MCF 10A (cell line): ENCODE results near the gene C12orf54. TPM values are rescaled to one million over a fixed set of nuclear protein-coding genes. Genes with fewer than 3 reads are reported as not detected.
"Not testable (repeated sequence)": the region's sequence is repeated elsewhere in the genome, so short reads cannot be mapped to it uniquely, and the experiment has no call there.

Source experiments
- BruUV-seq: library from RNA; stranded (reverse); fragments of 400-500 nt; replicated peaks from 2 replicates; lab custom pipeline; 2021; lab: Mats Ljungman, UMichigan
- CTCF ChIA-PET: fragments of 300-600 bp; sonication (Branson Sonifier 250); formaldehyde crosslinking; extraction: SDS; loops from one replicate; lab custom pipeline; 2021; ENCODE audit warnings: antibody characterized with exemption, inconsistent platforms; lab: Yijun Ruan, JAX
- POLR2A ChIA-PET: fragments of 300-600, 350-650 bp; sonication (Branson Sonifier 250); formaldehyde crosslinking; extraction: SDS; loops from one replicate; lab custom pipeline; 2020; ENCODE audit warnings: antibody characterized with exemption, inconsistent platforms; lab: Yijun Ruan, JAX
- DNase-seq: peaks from one replicate; pipeline ENCODE4 v3.0.0-alpha.2; 2018; ENCODE audit not compliant: unreplicated experiment
- H3K27ac Mint-ChIP-seq: one replicate; pipeline ENCODE4 v1.8.0; 2022; ENCODE audit warnings: mild to moderate bottlenecking, low read depth, mixed read lengths; ENCODE audit not compliant: unreplicated experiment
- H3K27me3 Mint-ChIP-seq: one replicate; pipeline ENCODE4 v1.8.0; 2022; ENCODE audit warnings: mixed read lengths; ENCODE audit not compliant: insufficient read depth, unreplicated experiment
- H3K36me3 Mint-ChIP-seq: one replicate; pipeline ENCODE4 v1.8.0; 2022; ENCODE audit warnings: mild to moderate bottlenecking, moderate library complexity, mixed read lengths; ENCODE audit not compliant: insufficient read depth, unreplicated experiment
- H3K4me1 Mint-ChIP-seq: one replicate; pipeline ENCODE4 v1.8.0; 2022; ENCODE audit warnings: mixed read lengths; ENCODE audit not compliant: insufficient read depth, unreplicated experiment
- H3K4me3 Mint-ChIP-seq: one replicate; pipeline ENCODE4 v1.8.0; 2022; ENCODE audit warnings: mild to moderate bottlenecking, moderate library complexity, mixed read lengths; ENCODE audit not compliant: unreplicated experiment
- H3K9me3 Mint-ChIP-seq: one replicate; pipeline ENCODE4 v1.8.0; 2022; ENCODE audit warnings: mixed read lengths; ENCODE audit not compliant: unreplicated experiment
- intact Hi-C: fragments of 100-400 bp; cut with micrococcal nuclease; formaldehyde crosslinking; loops from 2 replicates; pipeline ENCODE4 v1.14.1; 2022
- total RNA-seq: library from RNA; stranded (reverse); gene quantifications from 2 replicates; pipeline ENCODE4 v1.2.3, GENCODE V29; 2022
- TF ChIP-seq, protein P1 (sequence below): fragments of 200-600 bp; IDR thresholded peaks from one replicate; pipeline ENCODE4 v1.8.0; 2022; ENCODE audit warnings: antibody characterized with exemption, mild to moderate bottlenecking; ENCODE audit not compliant: unreplicated experiment

C12orf54 gene
- total RNA-seq, 1 experiment from 2014 or later = 1.9 TPM

DNA sequence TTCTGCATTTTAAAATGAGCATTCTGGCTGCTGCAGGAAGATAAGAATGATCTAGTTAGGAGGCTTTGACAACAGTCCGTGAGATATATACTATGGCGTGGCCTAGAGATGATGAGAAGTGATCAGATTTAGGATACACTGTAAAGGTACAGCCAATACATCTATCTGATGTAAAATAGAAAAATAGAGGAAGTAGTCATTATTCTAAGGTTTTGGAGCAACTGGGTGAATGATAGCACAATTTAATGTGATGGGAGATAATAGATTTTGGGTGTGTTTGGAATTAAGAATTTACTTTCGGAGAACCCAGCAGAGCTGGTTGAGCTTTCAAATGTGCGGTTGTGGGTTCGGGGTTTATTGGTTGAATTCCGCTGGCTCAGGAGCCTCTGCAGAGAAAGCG lies 10.0 kb upstream of the C12orf54 start, which contains the start of gene ANP32D:
Gene ANP32D, plus strand, starts transcription at position 301 of the 400 bp plus-strand sequence. CDS start 106 bp downstream, outside the sequence.
- POLR2A ChIA-PET = interaction anchor here (1.0 kb wide), 1 partner anchor 8 kb away, joined by 3 read pairs; no protein-coding TSS in a partner anchor
- DNase-seq = no peak

DNA sequence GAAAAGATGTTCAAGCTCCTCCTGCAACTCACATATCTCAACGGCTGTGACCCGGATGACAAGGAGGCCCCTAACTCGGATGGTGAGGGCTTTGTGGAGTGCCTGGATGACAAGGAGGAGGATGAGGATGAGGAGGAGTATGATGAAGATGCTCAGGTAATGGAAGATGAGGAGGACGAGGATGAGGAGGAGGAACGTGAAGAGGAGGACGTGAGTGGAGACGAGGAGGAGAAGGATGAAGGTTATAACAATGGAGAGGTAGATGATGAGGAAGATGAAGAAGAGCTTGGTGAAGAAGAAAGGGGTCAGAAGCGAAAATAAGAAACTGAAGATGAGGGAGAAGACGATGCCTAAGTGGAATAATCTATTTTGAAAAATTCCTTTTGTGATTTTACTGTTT lies 9.2 kb upstream of the C12orf54 start:
- POLR2A ChIA-PET = no interaction called here
- H3K4me1 Mint-ChIP-seq = no peaks in the 10 kb centered on the region
- H3K4me3 Mint-ChIP-seq = no peak overlapping the region
- no TSS peak for BruUV-seq
- intact Hi-C loops = loop anchor here (2.0 kb wide), 1 partner anchor 38 kb away; no protein-coding TSS in a partner anchor
- CTCF ChIA-PET = no interaction called here
- H3K27me3 Mint-ChIP-seq = peaks cover 12% of the 10 kb centered on the region
- H3K27ac Mint-ChIP-seq = no peak overlapping the region
- no peaks in the 10 kb centered on the region for H3K36me3 Mint-ChIP-seq
- TF ChIP-seq, protein P1, sequence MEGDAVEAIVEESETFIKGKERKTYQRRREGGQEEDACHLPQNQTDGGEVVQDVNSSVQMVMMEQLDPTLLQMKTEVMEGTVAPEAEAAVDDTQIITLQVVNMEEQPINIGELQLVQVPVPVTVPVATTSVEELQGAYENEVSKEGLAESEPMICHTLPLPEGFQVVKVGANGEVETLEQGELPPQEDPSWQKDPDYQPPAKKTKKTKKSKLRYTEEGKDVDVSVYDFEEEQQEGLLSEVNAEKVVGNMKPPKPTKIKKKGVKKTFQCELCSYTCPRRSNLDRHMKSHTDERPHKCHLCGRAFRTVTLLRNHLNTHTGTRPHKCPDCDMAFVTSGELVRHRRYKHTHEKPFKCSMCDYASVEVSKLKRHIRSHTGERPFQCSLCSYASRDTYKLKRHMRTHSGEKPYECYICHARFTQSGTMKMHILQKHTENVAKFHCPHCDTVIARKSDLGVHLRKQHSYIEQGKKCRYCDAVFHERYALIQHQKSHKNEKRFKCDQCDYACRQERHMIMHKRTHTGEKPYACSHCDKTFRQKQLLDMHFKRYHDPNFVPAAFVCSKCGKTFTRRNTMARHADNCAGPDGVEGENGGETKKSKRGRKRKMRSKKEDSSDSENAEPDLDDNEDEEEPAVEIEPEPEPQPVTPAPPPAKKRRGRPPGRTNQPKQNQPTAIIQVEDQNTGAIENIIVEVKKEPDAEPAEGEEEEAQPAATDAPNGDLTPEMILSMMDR = no peak
- peaks cover 33% of the 10 kb centered on the region for H3K9me3 Mint-ChIP-seq
- DNase-seq = no peak

More for the DNA sequence above, 10.0 kb upstream of the C12orf54 start, which contains the start of gene ANP32D:
- H3K9me3 Mint-ChIP-seq = peaks cover 33% of the 10 kb centered on the region
- no TSS peak for BruUV-seq
- no peak within 1 kb of the TSS for H3K4me3 Mint-ChIP-seq
- CTCF ChIA-PET = no interaction called here
- intact Hi-C loops = loop anchor here (2.0 kb wide), 1 partner anchor 39 kb away; no protein-coding TSS in a partner anchor
- no peak within 1 kb of the TSS for H3K27ac Mint-ChIP-seq
- peaks cover 9% of the 10 kb centered on the region for H3K27me3 Mint-ChIP-seq
- H3K36me3 Mint-ChIP-seq = no peaks in the 10 kb centered on the region
- no peaks in the 10 kb centered on the region for H3K4me1 Mint-ChIP-seq
- TF ChIP-seq, protein P1 = no peak

DNA sequence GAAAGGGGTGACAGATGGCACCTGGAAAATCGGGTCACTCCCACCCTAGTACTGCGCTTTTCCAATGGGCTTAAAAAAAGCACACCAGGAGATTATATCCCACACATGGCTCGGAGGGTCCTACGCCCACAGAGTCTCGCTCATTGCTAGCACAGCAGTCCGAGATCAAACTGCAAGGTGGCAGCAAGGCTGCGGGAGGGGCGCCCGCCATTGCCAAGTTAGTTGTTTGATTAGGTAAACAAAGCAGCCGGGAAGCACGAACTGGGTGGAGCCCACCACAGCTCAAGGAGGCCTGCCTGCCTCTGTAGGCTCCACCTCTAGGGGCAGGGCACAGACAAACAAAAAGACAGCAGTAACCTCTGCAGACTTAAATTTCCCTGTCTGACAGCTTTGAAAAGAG lies 7.8 kb upstream of the C12orf54 start:
- H3K27ac Mint-ChIP-seq, CTCF ChIA-PET, H3K36me3 Mint-ChIP-seq, intact Hi-C loops, H3K4me1 Mint-ChIP-seq, DNase-seq, H3K4me3 Mint-ChIP-seq, BruUV-seq: not testable (repeated sequence)
- H3K9me3 Mint-ChIP-seq = peaks cover 24% of the 10 kb centered on the region
- H3K27me3 Mint-ChIP-seq = peaks cover 12% of the 10 kb centered on the region
- POLR2A ChIA-PET = interaction anchor here (0.6 kb wide), 1 partner anchor 19 kb away, joined by 3 read pairs; no protein-coding TSS in a partner anchor

DNA sequence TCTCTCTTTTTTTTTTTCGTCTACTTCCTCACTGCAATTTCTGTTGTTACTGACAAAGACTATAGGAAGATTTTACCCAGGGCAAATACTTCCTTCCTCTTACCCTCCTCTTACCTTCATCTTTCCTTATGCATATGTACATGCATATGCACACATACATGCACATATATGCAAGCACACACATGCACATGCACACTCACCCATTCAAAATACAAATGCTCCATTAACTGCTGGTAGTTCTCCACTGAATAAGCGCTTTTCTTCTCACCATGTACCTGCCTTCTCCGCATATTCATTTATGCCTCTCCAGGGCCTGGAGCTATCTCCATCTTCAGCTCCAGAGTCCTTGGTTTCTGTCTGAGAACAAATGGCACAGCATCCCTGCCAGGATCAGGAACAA lies 632 bp downstream of the C12orf54 start:
- ChIA-PET POLR2A (no interaction called here), CTCF (no interaction called here)
- no peaks in the 10 kb centered on the region for H3K9me3 Mint-ChIP-seq
- no peak for DNase-seq
- intact Hi-C loops = no loop called here
- peaks cover 11% of the 10 kb centered on the region for H3K36me3 Mint-ChIP-seq
- H3K27me3 Mint-ChIP-seq = no peaks in the 10 kb centered on the region
- no peaks in the 10 kb centered on the region for H3K4me1 Mint-ChIP-seq
- no peak overlapping the region for H3K27ac Mint-ChIP-seq
- H3K4me3 Mint-ChIP-seq = no peak overlapping the region
- BruUV-seq = no TSS peak
- TF ChIP-seq, protein P1 = no peak
